ENCODE results near the gene BIRC7.

- no peak; the same call in 1 of the 2 replicates for TF ChIP-seq POLR2A (IDR thresholded peaks at IDR 0.05; ENCODE audit: low read depth, low read length)
- no peak for TF ChIP-seq POLR2AphosphoS5 (IDR thresholded peaks at IDR 0.05; ENCODE audit: low read depth, low read length)
- TF ChIP-seq TAF1 (IDR thresholded peaks at IDR 0.05; ENCODE audit: borderline replicate concordance, low read depth, low read length) = no peak
Measured at GRCh38 chr20:63196768-63197470, 38.8 kb upstream of the BIRC7 start.
